Measurements from ENCODE around the gene RNU5B-1. TPM values are rescaled to one million over a fixed set of nuclear protein-coding genes. Genes with fewer than 3 reads are reported as not detected.
A peak's percentile ranks its signal among the peaks of the same experiment; 100 is the strongest.
"Not testable (repeated sequence)": the region's sequence is repeated elsewhere in the genome, so short reads cannot be mapped to it uniquely, and the experiment has no call there.

The RNU5B-1 gene
- total RNA-seq, 4 donors from 2014 or later = not detected

DNA sequence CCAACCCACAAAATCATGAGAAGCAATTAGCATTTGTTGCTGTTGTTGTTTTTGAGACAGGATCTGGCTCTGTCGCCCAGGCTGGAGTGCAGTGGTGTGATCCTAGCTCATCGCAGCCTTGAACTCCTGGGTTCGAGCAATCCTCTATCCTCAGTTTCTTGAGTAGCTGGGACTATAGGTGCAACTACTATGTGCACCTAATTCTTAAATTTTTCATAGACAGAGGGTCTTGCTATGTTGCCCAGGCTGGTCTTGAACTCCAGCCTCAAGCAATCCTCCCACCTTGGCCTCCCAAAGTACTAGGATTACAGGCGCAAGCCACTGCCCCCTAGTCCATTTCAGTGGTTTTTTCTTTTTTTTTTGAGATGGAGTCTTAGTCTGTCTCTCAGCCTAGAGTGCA, 36.1 kb upstream of the RNU5B-1 start:
- H3K27me3 ChIP-seq = no peaks in the 10 kb centered on the region
- no peak overlapping the region for H3K4me3 ChIP-seq
- no peak for DNase-seq
- no peak overlapping the region for H3K27ac ChIP-seq
- H3K36me3 ChIP-seq = peaks cover 0 to 51% (median 0%) of the 10 kb centered on the region in 3 donors
- WGBS, 2 donors = 96 to 98% methylated on average over 4 of the region's 4 CpGs
- TF ChIP-seq, protein P1, sequence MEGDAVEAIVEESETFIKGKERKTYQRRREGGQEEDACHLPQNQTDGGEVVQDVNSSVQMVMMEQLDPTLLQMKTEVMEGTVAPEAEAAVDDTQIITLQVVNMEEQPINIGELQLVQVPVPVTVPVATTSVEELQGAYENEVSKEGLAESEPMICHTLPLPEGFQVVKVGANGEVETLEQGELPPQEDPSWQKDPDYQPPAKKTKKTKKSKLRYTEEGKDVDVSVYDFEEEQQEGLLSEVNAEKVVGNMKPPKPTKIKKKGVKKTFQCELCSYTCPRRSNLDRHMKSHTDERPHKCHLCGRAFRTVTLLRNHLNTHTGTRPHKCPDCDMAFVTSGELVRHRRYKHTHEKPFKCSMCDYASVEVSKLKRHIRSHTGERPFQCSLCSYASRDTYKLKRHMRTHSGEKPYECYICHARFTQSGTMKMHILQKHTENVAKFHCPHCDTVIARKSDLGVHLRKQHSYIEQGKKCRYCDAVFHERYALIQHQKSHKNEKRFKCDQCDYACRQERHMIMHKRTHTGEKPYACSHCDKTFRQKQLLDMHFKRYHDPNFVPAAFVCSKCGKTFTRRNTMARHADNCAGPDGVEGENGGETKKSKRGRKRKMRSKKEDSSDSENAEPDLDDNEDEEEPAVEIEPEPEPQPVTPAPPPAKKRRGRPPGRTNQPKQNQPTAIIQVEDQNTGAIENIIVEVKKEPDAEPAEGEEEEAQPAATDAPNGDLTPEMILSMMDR (IDR thresholded peaks at IDR 0.05) = no peak
- TF ChIP-seq POLR2A (IDR thresholded peaks at IDR 0.05) = no peak
- intact Hi-C loops (cut with DNase I) = no loop called here
- H3K9me3 ChIP-seq = no peaks in the 10 kb centered on the region
- H3K4me1 ChIP-seq = peaks cover 0 to 11% (median 0%) of the 10 kb centered on the region in 3 donors

DNA sequence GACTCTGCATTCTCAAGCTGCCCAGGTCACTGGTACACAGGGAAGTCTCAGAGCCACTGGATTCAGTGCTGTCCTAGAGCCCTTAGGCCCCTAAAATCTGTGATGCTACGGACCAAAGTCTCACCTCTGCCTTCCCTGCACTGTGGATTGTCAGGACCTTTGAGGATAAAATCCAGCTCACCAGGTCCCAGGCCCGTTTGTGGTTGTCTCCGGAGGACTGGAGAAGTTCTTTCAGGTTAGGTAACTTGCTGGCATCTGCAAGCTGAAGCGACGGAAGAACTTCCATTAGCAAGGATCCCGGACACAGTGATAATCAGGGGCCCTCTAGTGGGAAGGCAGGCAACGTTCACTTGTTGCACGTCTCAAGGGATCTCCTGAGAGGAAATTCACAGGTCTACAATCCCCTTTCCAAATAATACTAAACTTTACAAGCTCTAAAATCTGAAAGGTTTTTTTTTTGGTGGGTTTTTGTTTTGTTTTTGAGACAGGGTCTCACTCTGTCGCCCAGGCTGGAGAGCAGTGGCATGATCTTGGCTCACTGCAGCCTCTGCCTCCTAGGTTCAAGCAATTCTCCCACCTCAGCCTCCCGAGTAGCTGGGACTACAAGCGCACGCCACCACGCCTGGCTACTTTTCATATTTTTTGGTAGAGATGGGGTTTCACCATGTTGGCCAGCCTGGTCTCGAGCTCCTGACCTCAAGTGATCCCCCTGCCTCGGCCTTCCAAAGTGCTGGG, 33.5 kb upstream of the RNU5B-1 start:
- intact Hi-C loops (cut with DNase I) = loop anchor here (10.0 kb wide), 1 partner anchor 216 kb away; no protein-coding TSS in a partner anchor
- not testable (repeated sequence) for H3K4me3 ChIP-seq
- TF ChIP-seq, protein P1 (IDR thresholded peaks at IDR 0.05) = peak; percentile 16 to 80 (median 76)

DNA sequence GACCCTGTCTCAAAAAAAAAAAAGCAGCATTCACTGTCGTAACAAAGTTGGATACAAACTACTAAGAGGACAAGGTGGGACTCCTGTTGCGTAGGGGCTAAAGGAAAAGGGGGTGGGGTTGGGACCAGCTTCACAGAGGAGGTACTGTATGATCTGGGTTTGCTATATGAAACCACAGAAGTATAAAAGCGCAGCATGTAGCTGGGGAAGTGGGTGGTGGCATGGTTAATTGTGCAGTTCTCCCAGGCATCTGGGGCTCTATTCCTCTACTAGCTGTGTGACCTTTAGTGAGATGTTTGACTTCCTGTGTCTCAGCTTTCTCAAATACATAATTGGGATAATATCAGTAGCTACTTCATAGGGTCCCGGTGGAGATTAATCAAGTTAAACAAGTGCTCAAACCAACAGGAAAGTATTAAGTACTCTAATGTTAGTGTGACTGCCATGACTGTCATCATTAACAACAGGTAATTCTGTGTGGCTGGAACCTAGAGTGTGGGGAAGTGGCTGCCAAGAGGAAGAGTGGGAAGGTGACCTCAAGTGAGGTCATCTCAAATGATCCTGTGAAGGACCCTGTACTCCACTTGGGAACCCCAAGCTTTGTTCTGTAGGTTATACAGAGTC, 29.3 kb upstream of the RNU5B-1 start:
- Histone ChIP-seq H3K27me3 (no peaks in the 10 kb centered on the region), H3K4me1 (peaks cover 0 to 8% (median 0%) of the 10 kb centered on the region in 3 donors), H3K4me3 (no peak overlapping the region), H3K36me3 (peaks cover 0 to 29% (median 0%) of the 10 kb centered on the region in 3 donors), H3K9me3 (no peaks in the 10 kb centered on the region), H3K27ac (no peak overlapping the region)
- intact Hi-C loops (cut with DNase I) = loop anchor here (5.0 to 10.0 kb wide), 2 partner anchors 78 to 220 kb away; no protein-coding TSS in a partner anchor
- WGBS, 2 donors = 85 to 89% methylated on average over 4 of the region's 4 CpGs
- DNase-seq = no peak
- TF ChIP-seq POLR2A (IDR thresholded peaks at IDR 0.05) = no peak
- TF ChIP-seq, protein P1 (IDR thresholded peaks at IDR 0.05) = no peak

More for the DNA sequence above, 33.5 kb upstream of the RNU5B-1 start:
- WGBS, 2 donors = 39 to 54% methylated on average over 13 to 14 of the region's 15 CpGs
- not testable (repeated sequence) for H3K9me3 ChIP-seq, H3K27me3 ChIP-seq, DNase-seq, H3K4me1 ChIP-seq
- peaks cover 0 to 40% (median 0%) of the 10 kb centered on the region in 3 donors for H3K36me3 ChIP-seq
- H3K27ac ChIP-seq = peak overlapping the region in 2 of 4 donors; percentile 5 to 38

DNA sequence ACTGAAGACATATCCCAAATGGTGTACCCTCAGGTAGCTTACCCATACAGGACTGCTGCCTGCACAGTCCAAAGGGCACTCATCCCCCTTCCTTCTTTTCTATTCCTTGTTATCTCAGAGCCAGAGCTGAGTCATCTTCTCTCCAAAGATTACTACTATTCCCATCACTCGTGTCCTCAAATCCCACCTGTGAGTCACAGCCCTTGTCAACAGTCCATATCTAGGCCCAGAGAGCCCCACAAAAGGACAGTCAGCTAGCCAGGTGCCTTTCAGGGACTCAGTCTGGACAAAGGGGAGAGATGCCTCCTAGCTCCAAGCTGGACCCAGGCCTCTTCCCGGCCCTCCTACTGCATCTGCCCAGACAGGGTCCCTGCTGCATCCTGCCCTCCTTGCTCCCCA, 28.8 kb upstream of the RNU5B-1 start:
- intact Hi-C loops (cut with DNase I) = loop anchor here (5.0 to 10.0 kb wide), 2 partner anchors 78 to 221 kb away; no protein-coding TSS in a partner anchor
- Histone ChIP-seq H3K27me3 (no peaks in the 10 kb centered on the region), H3K4me1 (peaks cover 0 to 5% (median 0%) of the 10 kb centered on the region in 3 donors), H3K4me3 (no peak overlapping the region), H3K36me3 (peaks cover 0 to 24% (median 0%) of the 10 kb centered on the region in 3 donors), H3K27ac (no peak overlapping the region), H3K9me3 (no peaks in the 10 kb centered on the region)
- DNase-seq = no peak
- TF ChIP-seq, protein P1 (IDR thresholded peaks at IDR 0.05) = no peak
- no peak for TF ChIP-seq POLR2A (IDR thresholded peaks at IDR 0.05)
- WGBS, 2 donors = 54 to 71% methylated on average over 2 of the region's 2 CpGs

DNA sequence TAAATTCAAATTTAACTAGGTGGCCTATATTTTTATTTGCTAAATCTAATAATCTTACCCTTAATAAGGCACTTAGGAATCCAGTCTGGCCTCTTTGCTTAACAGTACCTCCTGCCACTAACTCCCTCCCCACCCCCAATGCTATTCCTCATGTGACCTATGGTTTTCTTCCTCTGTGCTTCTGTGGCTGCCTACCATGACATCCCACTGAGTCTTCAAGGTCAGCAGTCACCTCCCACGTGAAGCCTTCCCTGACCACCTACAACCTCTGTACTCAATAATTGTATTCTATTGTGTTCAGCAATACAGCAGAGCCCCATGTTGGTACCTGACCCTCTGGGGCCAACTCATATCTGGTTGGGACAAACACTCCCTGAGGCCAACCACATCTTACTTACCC, 27.5 kb upstream of the RNU5B-1 start:
- no peak for TF ChIP-seq POLR2A (IDR thresholded peaks at IDR 0.05)
- TF ChIP-seq, protein P1 (IDR thresholded peaks at IDR 0.05) = no peak
- WGBS, 2 donors = 67 to 83% methylated on average over 1 of the region's 1 CpG
- Histone ChIP-seq H3K4me3 (no peak overlapping the region), H3K9me3 (no peaks in the 10 kb centered on the region), H3K27me3 (no peaks in the 10 kb centered on the region), H3K4me1 (no peaks in the 10 kb centered on the region), H3K27ac (no peak overlapping the region), H3K36me3 (peaks cover 0 to 24% (median 0%) of the 10 kb centered on the region in 3 donors)
- intact Hi-C loops (cut with DNase I) = loop anchor here (5.0 to 10.0 kb wide), 2 partner anchors 80 to 222 kb away; no protein-coding TSS in a partner anchor
- no peak for DNase-seq
